ENCODE data around the gene ISG15.

ISG15 gene

DNA sequence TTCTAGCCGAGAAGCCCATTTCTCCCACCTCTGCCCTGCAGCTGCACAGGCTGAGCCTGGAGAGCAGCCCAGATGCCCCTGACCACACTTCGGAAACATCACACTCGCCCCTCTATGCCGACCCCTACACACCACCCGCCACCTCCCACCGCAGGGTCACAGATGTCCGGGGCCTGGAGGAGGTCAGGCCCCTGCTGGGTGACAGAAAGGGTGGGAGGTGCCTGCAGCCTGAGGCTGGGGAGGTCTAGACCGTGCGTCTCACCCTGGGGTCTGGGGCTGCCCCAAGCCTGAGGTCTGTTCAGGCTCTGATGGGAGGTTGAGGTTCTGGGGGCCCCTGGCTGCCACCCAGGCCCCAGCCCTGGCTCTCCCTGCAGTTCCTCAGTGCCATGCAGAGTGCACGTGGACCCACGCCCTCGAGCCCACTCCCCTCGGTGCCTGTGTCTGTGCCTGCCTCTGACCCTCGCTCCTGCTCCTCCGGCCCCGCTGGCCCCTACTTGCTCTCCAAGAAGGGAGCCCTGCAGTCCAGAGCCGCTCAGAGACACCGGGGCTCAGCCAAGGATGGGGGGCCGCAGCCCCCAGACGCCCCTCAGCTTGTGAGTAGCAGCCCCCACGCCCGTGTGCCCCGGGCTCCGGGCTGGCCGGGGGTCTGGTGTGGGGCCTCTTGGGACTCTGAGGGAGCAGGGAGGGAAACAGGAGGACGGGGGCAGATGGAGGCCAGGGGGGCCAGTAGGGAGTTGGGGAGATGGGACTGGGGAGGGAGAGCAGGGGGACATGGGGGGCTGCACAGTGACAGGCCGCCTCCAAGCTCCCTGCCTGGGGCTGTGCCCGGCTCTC lies 39.6 kb upstream of the ISG15 start:
- no peak overlapping the region for H3K27ac ChIP-seq (ENCODE audit: poor library complexity, severe bottlenecking)
- no peaks in the 10 kb centered on the region for H3K9me3 ChIP-seq (ENCODE audit: severe bottlenecking)
- no peak for DNase-seq (ENCODE audit: low spot score)
- no peak for ATAC-seq (ENCODE audit: low read depth)
- H3K27me3 ChIP-seq (ENCODE audit: insufficient read depth, poor library complexity, severe bottlenecking), result no peaks in the 10 kb centered on the region
- no peaks in the 10 kb centered on the region for H3K4me1 ChIP-seq (ENCODE audit: insufficient read depth, poor library complexity, severe bottlenecking)
- no peaks in the 10 kb centered on the region for H3K36me3 ChIP-seq (ENCODE audit: low read depth)
- TF ChIP-seq, protein P1, sequence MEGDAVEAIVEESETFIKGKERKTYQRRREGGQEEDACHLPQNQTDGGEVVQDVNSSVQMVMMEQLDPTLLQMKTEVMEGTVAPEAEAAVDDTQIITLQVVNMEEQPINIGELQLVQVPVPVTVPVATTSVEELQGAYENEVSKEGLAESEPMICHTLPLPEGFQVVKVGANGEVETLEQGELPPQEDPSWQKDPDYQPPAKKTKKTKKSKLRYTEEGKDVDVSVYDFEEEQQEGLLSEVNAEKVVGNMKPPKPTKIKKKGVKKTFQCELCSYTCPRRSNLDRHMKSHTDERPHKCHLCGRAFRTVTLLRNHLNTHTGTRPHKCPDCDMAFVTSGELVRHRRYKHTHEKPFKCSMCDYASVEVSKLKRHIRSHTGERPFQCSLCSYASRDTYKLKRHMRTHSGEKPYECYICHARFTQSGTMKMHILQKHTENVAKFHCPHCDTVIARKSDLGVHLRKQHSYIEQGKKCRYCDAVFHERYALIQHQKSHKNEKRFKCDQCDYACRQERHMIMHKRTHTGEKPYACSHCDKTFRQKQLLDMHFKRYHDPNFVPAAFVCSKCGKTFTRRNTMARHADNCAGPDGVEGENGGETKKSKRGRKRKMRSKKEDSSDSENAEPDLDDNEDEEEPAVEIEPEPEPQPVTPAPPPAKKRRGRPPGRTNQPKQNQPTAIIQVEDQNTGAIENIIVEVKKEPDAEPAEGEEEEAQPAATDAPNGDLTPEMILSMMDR (IDR thresholded peaks at IDR 0.05; ENCODE audit: poor library complexity, severe bottlenecking), result no peak
- H3K4me3 ChIP-seq (ENCODE audit: severe bottlenecking), result no peak overlapping the region

DNA sequence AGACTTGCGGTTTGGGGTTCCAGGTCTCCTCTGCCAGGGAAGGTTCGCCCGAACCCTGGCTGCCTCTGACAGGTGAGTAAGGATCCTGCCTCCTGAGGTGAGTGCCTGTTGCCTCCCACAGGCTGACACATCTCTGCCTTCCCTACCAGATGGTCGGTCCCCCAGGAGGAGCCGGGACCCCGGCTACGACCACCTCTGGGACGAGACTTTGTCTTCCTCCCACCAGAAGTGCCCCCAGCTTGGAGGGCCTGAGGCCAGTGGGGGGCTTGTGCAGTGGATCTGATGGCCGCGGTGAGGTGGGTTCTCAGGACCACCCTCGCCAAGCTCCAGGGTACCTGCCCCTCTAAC lies 39.0 kb upstream of the ISG15 start:
- DNase-seq (ENCODE audit: low spot score) (no peak), ATAC-seq (ENCODE audit: low read depth) (no peak)
- Histone ChIP-seq H3K27ac (ENCODE audit: poor library complexity, severe bottlenecking) (no peak overlapping the region), H3K27me3 (ENCODE audit: insufficient read depth, poor library complexity, severe bottlenecking) (no peaks in the 10 kb centered on the region), H3K36me3 (ENCODE audit: low read depth) (no peaks in the 10 kb centered on the region), H3K4me3 (ENCODE audit: severe bottlenecking) (no peak overlapping the region), H3K4me1 (ENCODE audit: insufficient read depth, poor library complexity, severe bottlenecking) (no peaks in the 10 kb centered on the region), H3K9me3 (ENCODE audit: severe bottlenecking) (no peaks in the 10 kb centered on the region)
- TF ChIP-seq, protein P1 (IDR thresholded peaks at IDR 0.05; ENCODE audit: poor library complexity, severe bottlenecking), result no peak

- no peaks in the 10 kb centered on the region for H3K4me1 ChIP-seq (ENCODE audit: insufficient read depth, poor library complexity, severe bottlenecking)
- TF ChIP-seq, protein P1 (IDR thresholded peaks at IDR 0.05; ENCODE audit: poor library complexity, severe bottlenecking), result no peak
- ATAC-seq (ENCODE audit: low read depth), result no peak
- no peak for DNase-seq (ENCODE audit: low spot score)
- H3K36me3 ChIP-seq (ENCODE audit: low read depth), result no peaks in the 10 kb centered on the region
- H3K4me3 ChIP-seq (ENCODE audit: severe bottlenecking), result no peak overlapping the region
- H3K9me3 ChIP-seq (ENCODE audit: severe bottlenecking), result no peaks in the 10 kb centered on the region
- H3K27me3 ChIP-seq (ENCODE audit: insufficient read depth, poor library complexity, severe bottlenecking), result no peaks in the 10 kb centered on the region
- H3K27ac ChIP-seq (ENCODE audit: poor library complexity, severe bottlenecking), result no peak overlapping the region
Observed at GRCh38 chr1:974687-975328, 38.5 kb upstream of the ISG15 start.

- no peaks in the 10 kb centered on the region for H3K36me3 ChIP-seq (ENCODE audit: low read depth)
- H3K27me3 ChIP-seq (ENCODE audit: insufficient read depth, poor library complexity, severe bottlenecking), result no peaks in the 10 kb centered on the region
- no peaks in the 10 kb centered on the region for H3K9me3 ChIP-seq (ENCODE audit: severe bottlenecking)
- peak overlapping the region; percentile 52 for H3K27ac ChIP-seq (ENCODE audit: poor library complexity, severe bottlenecking)
- H3K4me1 ChIP-seq (ENCODE audit: insufficient read depth, poor library complexity, severe bottlenecking), result no peaks in the 10 kb centered on the region
- ATAC-seq (ENCODE audit: low read depth) (no peak), DNase-seq (ENCODE audit: low spot score) (no peak)
- no peak overlapping the region for H3K4me3 ChIP-seq (ENCODE audit: severe bottlenecking)
- TF ChIP-seq, protein P1 (IDR thresholded peaks at IDR 0.05; ENCODE audit: poor library complexity, severe bottlenecking), result no peak
Observed at GRCh38 chr1:975365-975764, 37.9 kb upstream of the ISG15 start.

Data from RWPE2 (cell line).